ENCODE data around the gene PPP1R36.

DNA sequence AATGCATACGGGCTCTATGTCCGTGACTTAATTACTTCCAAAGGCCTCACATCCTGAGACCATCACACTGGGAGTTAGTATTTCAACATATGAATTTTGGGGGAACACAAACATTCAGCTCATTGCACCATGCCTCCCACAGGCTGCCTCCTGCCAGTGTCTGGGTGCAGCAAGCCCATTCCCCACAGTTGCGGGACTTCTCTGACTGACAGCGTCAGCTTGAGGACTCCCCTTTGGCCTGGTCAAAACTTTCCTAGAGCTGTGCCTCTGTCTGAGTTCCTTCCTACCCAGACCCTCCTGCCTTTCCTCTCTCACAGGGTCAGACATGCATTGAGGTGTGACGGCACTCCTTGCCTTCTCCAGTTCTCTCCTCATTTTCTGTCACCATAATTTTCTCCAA lies 27.4 kb downstream of the PPP1R36 start:
- TF ChIP-seq TAF1 (IDR thresholded peaks at IDR 0.05; ENCODE audit: borderline replicate concordance, low read depth, low read length) (no peak), POLR2A (IDR thresholded peaks at IDR 0.05; ENCODE audit: low read depth, low read length) (no peak), POLR2AphosphoS5 (IDR thresholded peaks at IDR 0.05; ENCODE audit: low read depth, low read length) (no peak)
